Prostate gland (tissue), 2 donors: ENCODE data around the gene MACROH2A2. TPM values are rescaled to one million over a fixed set of nuclear protein-coding genes. Genes with fewer than 3 reads are reported as not detected.

ENCODE experiments used
- DNase-seq: peaks from one replicate; pipeline ENCODE4 v3.0.0-alpha.2; 2019; ENCODE audit warnings: low spot score
- H3K27ac ChIP-seq, 2 donors: fragments of 200-600 bp; sonication (generic); 2 replicates each; pipeline ENCODE4 v1.5.1; 2017 to 2019
- H3K27me3 ChIP-seq: fragments of 200-600 bp; sonication (generic); replicated peaks from 2 replicates; pipeline ENCODE4 v1.5.1; 2019; ENCODE audit not compliant: insufficient read depth
- H3K36me3 ChIP-seq, 2 donors: fragments of 200-600 bp; sonication (generic); 1 replicate in 1 of 2; 2 replicates in 1 of 2; pipeline versions ENCODE4 v1.5.1 to v1.8.1; 2017 to 2019
- H3K4me1 ChIP-seq: fragments of 200-600 bp; sonication (generic); replicated peaks from 2 replicates; pipeline ENCODE4 v1.5.1; 2019
- H3K4me3 ChIP-seq, 2 donors: fragments of 200-600 bp; sonication (generic); 2 replicates each; pipeline ENCODE4 v1.5.1; 2017 to 2019
- H3K9me3 ChIP-seq: fragments of 200-600 bp; sonication (generic); 2 replicates; pipeline ENCODE4 v1.5.1; 2017
- POLR2A ChIP-seq: fragments of 450-650 bp; IDR thresholded peaks from one replicate; pipeline ENCODE4 v1.6.1; 2016; ENCODE audit warnings: antibody characterized with exemption, mild to moderate bottlenecking
- POLR2AphosphoS5 ChIP-seq: sonication (generic); formaldehyde crosslinking; IDR thresholded peaks from one replicate; pipeline ENCODE4 v1.6.1; 2017; ENCODE audit warnings: antibody characterized with exemption
- WGBS: methylation state at CpG from one replicate; pipeline ENCODE4 v1.1.5; 2018; 5-methylcytosine and 5-hydroxymethylcytosine counted together
- intact Hi-C: fragments of 100-400 bp; cut with DNase I; formaldehyde crosslinking; loops from one replicate; pipeline ENCODE4 v1.14.2; 2022
- total RNA-seq, 2 donors: library from RNA; depleted of rRNA; stranded (reverse); fragments of >200 nt; gene quantifications; one replicate each; pipeline ENCODE4 v1.1.0, GENCODE V29; 2016
- TF ChIP-seq, protein P1 (sequence below), 4 experiments: fragments of 200-600 bp in 2 of 4; fragments of 450-650 bp in 2 of 4; sonication (generic) in 2 of 4; IDR thresholded peaks; 1 replicate in 3 of 4; 2 replicates in 1 of 4; pipeline ENCODE4 v1.5.1; 2016 to 2019; ENCODE audit warnings: antibody characterized with exemption in 4 of 4, mild to moderate bottlenecking in 2 of 4, moderate library complexity in 2 of 4

Gene MACROH2A2
- total RNA-seq, 2 donors from 2014 or later = 23.1 to 59.5 TPM

DNA sequence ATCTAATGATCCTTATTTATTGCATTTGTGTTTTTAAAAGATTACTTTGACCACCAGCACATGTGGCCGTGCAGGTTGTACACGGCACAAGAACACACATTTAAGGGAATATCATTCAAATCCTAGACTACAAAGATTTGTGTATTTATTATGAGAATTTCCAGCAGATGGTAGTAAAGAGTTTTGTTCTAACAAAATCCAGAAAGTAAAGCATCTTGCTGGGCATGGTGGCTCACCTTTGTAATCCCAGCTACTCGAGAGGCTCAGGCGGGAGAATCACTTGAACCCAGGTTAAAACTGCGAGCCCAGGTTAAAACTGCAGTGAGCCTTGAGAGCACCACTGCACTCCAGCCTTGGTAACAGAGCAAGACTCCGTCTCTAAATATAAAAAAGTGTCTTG, 31.5 kb downstream of the MACROH2A2 start:
- DNase-seq = no peak
- Histone ChIP-seq H3K4me3 (no peak overlapping the region), H3K27ac (no peak overlapping the region), H3K27me3 (no peaks in the 10 kb centered on the region), H3K9me3 (no peaks in the 10 kb centered on the region), H3K36me3 (no peaks in the 10 kb centered on the region), H3K4me1 (no peaks in the 10 kb centered on the region)
- TF ChIP-seq POLR2AphosphoS5 = no peak
- TF ChIP-seq POLR2A = no peak
- TF ChIP-seq, protein P1, sequence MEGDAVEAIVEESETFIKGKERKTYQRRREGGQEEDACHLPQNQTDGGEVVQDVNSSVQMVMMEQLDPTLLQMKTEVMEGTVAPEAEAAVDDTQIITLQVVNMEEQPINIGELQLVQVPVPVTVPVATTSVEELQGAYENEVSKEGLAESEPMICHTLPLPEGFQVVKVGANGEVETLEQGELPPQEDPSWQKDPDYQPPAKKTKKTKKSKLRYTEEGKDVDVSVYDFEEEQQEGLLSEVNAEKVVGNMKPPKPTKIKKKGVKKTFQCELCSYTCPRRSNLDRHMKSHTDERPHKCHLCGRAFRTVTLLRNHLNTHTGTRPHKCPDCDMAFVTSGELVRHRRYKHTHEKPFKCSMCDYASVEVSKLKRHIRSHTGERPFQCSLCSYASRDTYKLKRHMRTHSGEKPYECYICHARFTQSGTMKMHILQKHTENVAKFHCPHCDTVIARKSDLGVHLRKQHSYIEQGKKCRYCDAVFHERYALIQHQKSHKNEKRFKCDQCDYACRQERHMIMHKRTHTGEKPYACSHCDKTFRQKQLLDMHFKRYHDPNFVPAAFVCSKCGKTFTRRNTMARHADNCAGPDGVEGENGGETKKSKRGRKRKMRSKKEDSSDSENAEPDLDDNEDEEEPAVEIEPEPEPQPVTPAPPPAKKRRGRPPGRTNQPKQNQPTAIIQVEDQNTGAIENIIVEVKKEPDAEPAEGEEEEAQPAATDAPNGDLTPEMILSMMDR (IDR thresholded peaks at IDR 0.05) = no peak
- WGBS = 90% methylated on average over 6 of the region's 6 CpGs
- intact Hi-C loops = no loop called here

DNA sequence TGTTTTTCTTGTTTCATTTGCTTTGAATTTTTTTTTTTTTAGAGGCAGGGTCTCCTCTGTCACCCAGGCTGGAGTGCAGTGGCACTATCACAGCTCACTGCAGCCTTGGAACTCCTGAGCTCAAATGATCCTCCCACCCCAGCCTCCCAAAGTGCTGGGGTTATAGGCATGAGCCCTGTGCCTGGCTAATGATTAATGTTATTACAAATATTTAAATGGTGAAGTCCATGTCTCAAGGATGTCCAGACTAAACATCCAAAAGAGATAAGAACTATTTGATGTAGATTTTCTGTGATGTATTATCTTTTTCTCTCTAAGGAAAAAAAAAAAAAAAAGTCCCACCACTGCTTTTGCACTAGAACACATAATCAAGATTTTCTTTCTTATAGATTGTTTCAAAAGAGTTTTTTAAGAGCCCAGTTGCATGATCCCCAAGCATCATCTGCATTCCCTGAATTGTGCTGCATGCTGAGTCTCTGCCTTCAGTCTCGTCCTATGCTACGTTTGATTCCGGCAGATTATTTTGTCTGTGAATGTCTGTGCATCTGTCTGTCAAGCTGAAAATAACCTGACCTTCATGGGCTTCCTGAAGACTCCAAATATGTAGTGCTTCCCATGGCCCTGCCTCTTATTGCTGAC, 33.4 kb downstream of the MACROH2A2 start:
- Histone ChIP-seq H3K9me3 (no peaks in the 10 kb centered on the region), H3K4me3 (no peak overlapping the region), H3K4me1 (no peaks in the 10 kb centered on the region), H3K27me3 (no peaks in the 10 kb centered on the region), H3K27ac (no peak overlapping the region), H3K36me3 (no peaks in the 10 kb centered on the region)
- intact Hi-C loops = no loop called here
- TF ChIP-seq, protein P1 (IDR thresholded peaks at IDR 0.05) = no peak
- no peak for TF ChIP-seq POLR2A
- TF ChIP-seq POLR2AphosphoS5 = no peak
- DNase-seq = no peak
- WGBS = 90% methylated on average over 3 of the region's 3 CpGs

DNA sequence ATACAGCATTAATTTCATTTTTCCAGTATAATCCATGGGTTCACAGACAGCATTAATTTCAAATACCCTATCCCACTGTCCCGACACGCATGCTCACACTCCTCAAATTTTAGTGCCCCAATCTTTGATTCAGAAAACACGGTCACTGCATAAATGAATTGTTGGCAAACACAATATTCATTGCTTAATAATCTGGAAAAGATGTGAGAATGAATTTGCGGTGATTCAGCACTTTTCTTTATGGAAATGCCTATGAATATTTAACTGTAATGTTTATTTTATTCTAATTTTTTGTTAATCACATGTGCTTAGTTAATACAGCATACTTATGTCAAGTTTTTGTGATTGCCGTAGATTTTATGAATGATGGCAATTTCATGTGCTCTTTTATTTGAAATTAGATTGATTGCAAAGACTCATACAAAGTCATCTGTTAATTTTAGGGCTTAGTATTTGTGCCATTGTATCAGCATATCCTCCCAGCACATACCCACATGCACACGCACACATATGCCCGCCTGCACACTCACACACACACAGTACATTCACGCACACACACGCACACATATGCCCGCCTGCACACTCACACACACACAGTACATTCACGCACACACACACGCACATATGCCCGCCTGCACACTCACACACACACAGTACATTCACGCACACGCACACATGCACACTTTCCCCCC, 35.1 kb downstream of the MACROH2A2 start:
- Histone ChIP-seq H3K27ac (no peak overlapping the region), H3K9me3 (no peaks in the 10 kb centered on the region), H3K4me1 (no peaks in the 10 kb centered on the region), H3K36me3 (no peaks in the 10 kb centered on the region), H3K4me3 (no peak overlapping the region), H3K27me3 (no peaks in the 10 kb centered on the region)
- TF ChIP-seq, protein P1 (IDR thresholded peaks at IDR 0.05) = no peak
- TF ChIP-seq POLR2A (no peak), POLR2AphosphoS5 (no peak)
- intact Hi-C loops = no loop called here
- WGBS = 85% methylated on average over 15 of the region's 15 CpGs
- DNase-seq = no peak

DNA sequence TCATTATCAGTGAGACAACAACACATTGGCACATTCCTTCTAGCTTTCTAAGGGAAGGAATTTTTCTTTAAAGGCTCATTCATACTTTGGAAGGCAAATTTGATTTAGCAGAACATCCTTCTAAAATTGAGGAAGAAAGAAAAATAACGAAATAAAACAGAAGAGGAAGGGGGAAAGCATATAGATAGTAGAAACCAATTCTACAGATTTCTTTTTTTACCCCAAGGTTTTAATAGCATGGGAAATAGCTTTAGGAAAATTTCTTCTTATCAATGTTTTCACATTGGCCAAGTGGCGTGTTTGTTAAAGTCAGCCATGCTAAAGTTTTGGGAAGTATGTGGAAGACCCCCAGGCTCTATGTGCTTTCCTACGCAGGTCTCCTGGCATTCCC, 35.7 kb downstream of the MACROH2A2 start:
- intact Hi-C loops = no loop called here
- no peaks in the 10 kb centered on the region for H3K36me3 ChIP-seq
- WGBS = 64% methylated on average over 3 of the region's 3 CpGs
- H3K27me3 ChIP-seq = no peaks in the 10 kb centered on the region
- H3K4me1 ChIP-seq = no peaks in the 10 kb centered on the region
- no peaks in the 10 kb centered on the region for H3K9me3 ChIP-seq
- TF ChIP-seq POLR2A = no peak
- TF ChIP-seq, protein P1 (IDR thresholded peaks at IDR 0.05) = no peak
- no peak for TF ChIP-seq POLR2AphosphoS5
- H3K4me3 ChIP-seq = no peak overlapping the region
- H3K27ac ChIP-seq = no peak overlapping the region
- DNase-seq = no peak

DNA sequence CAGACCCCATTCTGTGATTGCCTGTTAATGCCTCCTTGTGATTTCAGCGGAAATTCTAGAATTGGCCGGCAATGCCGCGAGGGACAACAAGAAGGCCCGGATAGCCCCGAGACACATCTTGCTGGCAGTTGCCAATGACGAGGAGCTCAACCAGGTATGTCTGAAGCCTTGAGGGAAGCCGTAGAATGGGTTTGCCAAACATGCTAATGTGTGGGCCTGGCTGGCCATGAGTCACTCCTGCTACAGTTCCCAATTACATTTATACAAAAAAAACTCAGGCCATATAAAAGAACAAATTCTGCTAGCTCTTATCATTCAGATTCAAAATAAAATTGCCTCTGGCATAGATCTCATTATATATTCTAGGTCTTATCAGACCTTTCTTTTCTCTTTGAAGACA, 37.4 kb downstream of the MACROH2A2 start:
- intact Hi-C loops = no loop called here
- DNase-seq = no peak
- H3K27me3 ChIP-seq = no peaks in the 10 kb centered on the region
- TF ChIP-seq POLR2AphosphoS5 (no peak), POLR2A (no peak)
- TF ChIP-seq, protein P1 (IDR thresholded peaks at IDR 0.05) = no peak
- H3K27ac ChIP-seq = no peak overlapping the region
- no peaks in the 10 kb centered on the region for H3K4me1 ChIP-seq
- no peaks in the 10 kb centered on the region for H3K36me3 ChIP-seq
- 98% methylated on average over 8 of the region's 8 CpGs for WGBS
- no peaks in the 10 kb centered on the region for H3K9me3 ChIP-seq
- H3K4me3 ChIP-seq = no peak overlapping the region
